ENCODE data around the gene FAM184A.
A peak's percentile ranks its signal among the peaks of the same experiment; 100 is the strongest.

The FAM184A gene

GRCh38 chr6:119096721-119097565, 18.5 kb upstream of the FAM184A start:
- DNase-seq: no peak

- no peak for DNase-seq
Observed at GRCh38 chr6:119090256-119090655, 11.8 kb upstream of the FAM184A start.

GRCh38 chr6:119084784-119085183, 6.3 kb upstream of the FAM184A start:
- DNase-seq: no peak

GRCh38 chr6:119083007-119083406, 4.5 kb upstream of the FAM184A start:
- no peak for DNase-seq

- DNase-seq: no peak
Observed at GRCh38 chr6:119079283-119079809, 882 bp upstream of the FAM184A start.

GRCh38 chr6:119077643-119078375, 655 bp downstream of the FAM184A start:
- DNase-seq: peak; percentile 61

GRCh38 chr6:119077391-119077642, 1.1 kb downstream of the FAM184A start:
- DNase-seq: no peak

GRCh38 chr6:119076576-119077390, 1.7 kb downstream of the FAM184A start:
- DNase-seq: peak; percentile 45

GRCh38 chr6:119076173-119076572, 2.3 kb downstream of the FAM184A start:
- no peak for DNase-seq

GRCh38 chr6:119075200-119075981, 3.1 kb downstream of the FAM184A start:
- DNase-seq: no peak

GRCh38 chr6:119073307-119074051, 5.0 kb downstream of the FAM184A start:
- no peak for DNase-seq

GRCh38 chr6:119071576-119071975, 6.9 kb downstream of the FAM184A start:
- DNase-seq: no peak

- DNase-seq: no peak
Observed at GRCh38 chr6:119067091-119067490, 11.4 kb downstream of the FAM184A start.

- no peak for DNase-seq
Observed at GRCh38 chr6:119066517-119066916, 11.9 kb downstream of the FAM184A start.

GRCh38 chr6:119065955-119066354, 12.5 kb downstream of the FAM184A start:
- DNase-seq: no peak

GRCh38 chr6:119065382-119065781, 13.1 kb downstream of the FAM184A start:
- no peak for DNase-seq

GRCh38 chr6:119063491-119063890, 15.0 kb downstream of the FAM184A start:
- DNase-seq: no peak

- DNase-seq: no peak
Observed at GRCh38 chr6:119061215-119061614, 17.2 kb downstream of the FAM184A start.

GRCh38 chr6:119060255-119060907, 18.1 kb downstream of the FAM184A start:
- no peak for DNase-seq

GRCh38 chr6:119055069-119055468, 23.4 kb downstream of the FAM184A start:
- no peak for DNase-seq

- no peak for DNase-seq
Observed at GRCh38 chr6:119052987-119053386, 25.5 kb downstream of the FAM184A start.

Data from CD4-positive, alpha-beta T cell treated with Interleukin-17A for 1 hour (primary cell).